ENCODE measurements around the gene ERBB2.

The ERBB2 gene

DNA sequence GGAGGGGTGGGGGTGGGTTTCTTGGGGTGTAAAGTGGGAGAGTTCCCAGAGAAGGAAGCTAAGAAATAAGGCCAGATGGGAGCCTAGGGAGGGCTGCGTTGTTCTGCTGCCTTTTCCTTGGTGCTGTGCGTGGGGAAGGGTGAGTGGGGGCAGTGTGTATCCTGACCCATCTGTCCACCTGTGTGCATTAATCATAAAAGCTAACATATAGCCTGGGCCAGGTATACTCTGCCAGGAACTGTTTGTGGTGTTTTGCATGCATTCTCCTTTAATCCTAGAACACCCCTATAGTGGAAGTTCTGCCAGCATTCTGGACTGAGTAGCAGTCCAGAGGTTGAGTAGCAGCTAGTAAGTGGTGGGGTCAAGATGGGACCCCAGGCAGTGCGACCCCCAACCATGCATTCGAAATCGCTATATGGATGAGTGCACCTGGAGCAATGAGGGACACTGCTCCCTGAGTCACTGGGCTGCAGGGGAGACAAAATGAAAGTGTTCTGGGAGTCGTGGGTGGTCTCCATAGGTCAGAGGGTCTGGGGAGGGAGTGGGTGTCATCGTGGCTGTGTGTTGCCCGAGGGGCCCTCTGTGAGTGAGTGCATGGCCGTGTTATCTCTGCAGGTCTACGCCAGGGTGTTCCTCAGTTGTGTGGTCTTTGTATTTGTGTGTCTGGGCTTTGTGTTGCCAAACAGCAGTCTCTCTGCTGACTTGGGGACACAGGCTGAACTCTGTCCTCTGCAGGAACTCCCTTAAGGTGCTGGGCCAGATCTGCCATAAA, 1.3 kb downstream of the ERBB2 start:
- no peaks in the 10 kb centered on the region for H3K36me3 ChIP-seq
- H3K27ac ChIP-seq: no peak overlapping the region
- H3K4me2 ChIP-seq: no peak overlapping the region
- H3K9me3 ChIP-seq: no peaks in the 10 kb centered on the region
- H4K20me1 ChIP-seq: no peaks in the 10 kb centered on the region
- peaks cover 31% of the 10 kb centered on the region for H3K4me1 ChIP-seq
- H3K9ac ChIP-seq: no peak overlapping the region
- TF ChIP-seq Cebpa-rat (IDR thresholded peaks at IDR 0.05): no peak
- peaks cover 39% of the 10 kb centered on the region for H3K27me3 ChIP-seq
- no peak overlapping the region for H3K4me3 ChIP-seq

DNA sequence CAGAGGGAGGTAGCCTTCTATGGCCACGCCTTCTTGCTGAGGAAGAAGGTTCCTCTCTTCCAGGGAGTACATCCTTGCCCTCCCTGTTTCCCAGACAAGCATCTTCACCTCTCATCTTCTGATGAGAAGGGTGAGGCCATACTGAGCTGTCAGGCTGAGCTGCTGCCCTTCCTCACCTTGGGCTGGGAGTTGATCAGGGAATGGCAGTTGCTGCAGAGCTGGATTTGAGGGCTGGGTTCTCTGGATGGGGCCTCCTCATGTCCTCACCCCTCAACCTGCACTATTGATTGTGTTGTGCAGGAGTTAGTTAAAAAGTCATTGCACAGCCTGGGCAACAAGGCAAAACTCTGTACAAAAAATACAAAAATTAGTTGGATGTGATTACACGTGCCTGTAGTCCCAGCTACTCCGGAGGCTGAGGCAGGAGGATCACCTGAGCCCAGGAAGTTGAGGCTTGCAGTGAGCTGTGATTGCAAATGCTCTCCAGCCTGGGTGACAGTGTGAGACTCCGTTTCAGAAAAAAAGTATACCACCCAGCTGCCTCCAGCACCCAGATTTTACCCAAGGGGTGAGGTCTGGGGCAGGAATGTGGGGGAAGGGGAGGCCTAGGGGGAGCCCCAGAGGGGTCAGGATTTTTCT, 2.0 kb downstream of the ERBB2 start:
- TF ChIP-seq Cebpa-rat (IDR thresholded peaks at IDR 0.05): no peak
- H3K27me3 ChIP-seq: peaks cover 39% of the 10 kb centered on the region
- H3K27ac ChIP-seq: no peak overlapping the region
- no peak overlapping the region for H3K4me3 ChIP-seq
- H3K36me3 ChIP-seq: no peaks in the 10 kb centered on the region
- no peaks in the 10 kb centered on the region for H3K9me3 ChIP-seq
- no peak overlapping the region for H3K9ac ChIP-seq
- H3K4me1 ChIP-seq: peaks cover 38% of the 10 kb centered on the region
- H3K4me2 ChIP-seq: no peak overlapping the region
- H4K20me1 ChIP-seq: no peaks in the 10 kb centered on the region

DNA sequence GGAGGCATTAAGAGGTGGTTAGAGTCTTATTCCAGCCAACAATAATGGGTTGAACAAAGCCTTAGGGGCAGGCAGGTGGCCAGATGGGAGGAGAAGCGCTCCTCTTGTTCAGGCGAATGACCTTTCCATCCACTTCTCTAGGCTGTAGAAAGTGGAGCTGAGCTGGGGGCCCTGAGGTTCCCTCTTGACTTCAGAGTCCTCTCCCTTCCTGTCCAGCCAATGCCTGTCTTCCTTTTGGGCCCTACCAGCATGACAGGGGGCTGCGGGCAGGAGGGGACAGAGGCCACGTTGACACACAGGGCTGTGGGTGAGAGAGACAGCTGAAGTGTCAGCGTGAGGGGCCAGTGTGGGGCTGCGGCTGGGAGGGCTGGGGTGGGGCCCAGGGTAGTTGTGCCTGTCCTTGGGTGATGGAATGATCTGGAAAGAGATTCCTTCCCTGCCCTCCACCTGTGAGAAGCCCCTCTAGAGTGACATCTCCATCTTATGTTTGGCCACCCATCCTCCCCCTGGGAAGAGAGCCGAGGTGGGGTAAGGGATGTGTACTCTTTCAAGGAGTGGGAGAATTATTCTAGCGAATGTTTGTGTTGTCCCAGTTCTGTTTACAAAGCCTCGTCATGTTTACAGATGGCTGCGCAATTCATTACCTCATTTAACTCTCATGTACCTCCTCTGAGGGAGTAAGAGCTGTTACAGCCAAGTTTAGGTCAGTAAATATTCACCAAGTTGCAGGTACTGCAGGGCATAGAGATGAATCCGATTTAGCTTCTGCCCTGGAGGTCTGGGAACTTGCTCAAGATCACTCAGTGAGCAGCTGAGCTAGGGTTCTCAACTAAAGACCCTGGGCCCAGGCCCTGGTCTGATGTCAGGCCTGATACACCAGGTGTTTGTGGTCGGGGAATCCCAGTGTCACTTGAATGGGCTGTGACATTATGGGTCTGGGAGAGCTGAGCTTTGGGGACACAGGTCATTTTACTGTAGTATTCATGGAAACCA, 3.3 kb downstream of the ERBB2 start:
- no peaks in the 10 kb centered on the region for H3K9me3 ChIP-seq
- TF ChIP-seq Cebpa-rat (IDR thresholded peaks at IDR 0.05): no peak
- H3K4me2 ChIP-seq: peak overlapping the region; percentile 92
- no peak overlapping the region for H3K9ac ChIP-seq
- H3K36me3 ChIP-seq: no peaks in the 10 kb centered on the region
- no peak overlapping the region for H3K27ac ChIP-seq
- peaks cover 51% of the 10 kb centered on the region for H3K4me1 ChIP-seq
- no peak overlapping the region for H3K4me3 ChIP-seq
- no peaks in the 10 kb centered on the region for H4K20me1 ChIP-seq
- peaks cover 39% of the 10 kb centered on the region for H3K27me3 ChIP-seq

DNA sequence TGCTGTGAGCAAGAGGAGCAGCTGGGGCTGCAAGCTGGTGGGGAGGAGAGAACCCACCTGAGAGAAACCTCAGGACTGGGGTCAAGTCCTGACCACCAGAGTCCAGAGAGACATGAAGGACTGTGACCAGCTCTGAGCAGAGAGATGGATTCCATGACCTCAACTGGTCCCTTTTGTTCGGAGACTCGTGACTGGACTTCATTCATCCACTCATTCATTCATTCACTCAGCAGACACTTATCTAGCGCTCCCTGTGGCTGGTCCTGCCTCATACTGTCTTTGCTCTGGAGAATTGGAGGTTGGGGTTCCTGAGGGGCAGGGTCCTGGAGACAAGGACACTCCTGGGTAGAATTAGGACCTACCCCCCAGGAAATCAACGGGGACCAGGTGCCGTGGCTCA, 4.0 kb downstream of the ERBB2 start:
- Histone ChIP-seq H3K9ac (no peak overlapping the region), H3K27me3 (peaks cover 32% of the 10 kb centered on the region), H3K9me3 (no peaks in the 10 kb centered on the region), H3K27ac (no peak overlapping the region), H3K4me3 (no peak overlapping the region), H4K20me1 (no peaks in the 10 kb centered on the region), H3K36me3 (no peaks in the 10 kb centered on the region), H3K4me2 (peak overlapping the region; percentile 92), H3K4me1 (peaks cover 58% of the 10 kb centered on the region)
- no peak for TF ChIP-seq Cebpa-rat (IDR thresholded peaks at IDR 0.05)

DNA sequence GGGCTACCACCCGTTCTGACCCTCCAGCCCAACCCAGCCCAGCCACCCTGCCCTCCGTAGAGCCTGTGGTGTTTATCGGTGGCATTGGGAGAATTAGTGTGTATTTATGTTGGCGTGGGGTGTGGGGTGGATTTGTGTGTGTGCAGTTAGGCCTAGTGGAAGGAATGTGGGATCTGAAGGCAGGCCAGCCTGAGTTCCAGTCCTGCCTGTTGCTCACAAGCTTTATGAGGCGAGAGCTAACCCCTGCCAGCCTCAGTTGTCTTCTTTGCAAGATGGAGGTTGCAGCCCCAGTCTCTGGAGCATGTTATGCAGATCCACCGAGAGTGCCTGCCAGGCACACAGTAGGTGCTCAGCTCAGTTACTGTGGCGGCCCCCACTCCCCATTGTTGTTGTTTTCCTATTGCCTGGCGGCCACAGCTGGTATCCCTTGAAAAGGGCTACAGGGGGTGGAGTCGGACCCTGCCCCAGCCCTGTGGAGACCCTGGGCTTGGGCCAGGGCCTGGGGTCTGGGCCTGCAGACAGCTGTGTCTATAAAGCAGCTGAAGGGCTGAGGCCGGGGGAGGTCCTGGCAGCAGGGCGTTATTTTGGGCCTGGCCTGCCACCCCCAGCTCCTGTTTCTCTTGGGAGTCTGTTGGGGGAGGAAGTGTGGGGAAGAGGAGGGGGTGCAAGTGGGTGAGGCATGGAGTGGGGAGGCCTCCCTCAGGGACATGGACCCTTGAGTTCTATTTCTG, 5.1 kb downstream of the ERBB2 start:
- no peak for TF ChIP-seq Cebpa-rat (IDR thresholded peaks at IDR 0.05)
- H3K9ac ChIP-seq: peak overlapping the region; percentile 71
- peak overlapping the region; percentile 70 for H3K27ac ChIP-seq
- H3K27me3 ChIP-seq: peaks cover 21% of the 10 kb centered on the region
- no peaks in the 10 kb centered on the region for H3K9me3 ChIP-seq
- peak overlapping the region; percentile 92 for H3K4me2 ChIP-seq
- H3K4me3 ChIP-seq: 0 out of 2 replicates have a peak overlapping the region, but pooled peaks have one; percentile 22
- no peaks in the 10 kb centered on the region for H4K20me1 ChIP-seq
- H3K36me3 ChIP-seq: no peaks in the 10 kb centered on the region
- H3K4me1 ChIP-seq: peaks cover 69% of the 10 kb centered on the region

DNA sequence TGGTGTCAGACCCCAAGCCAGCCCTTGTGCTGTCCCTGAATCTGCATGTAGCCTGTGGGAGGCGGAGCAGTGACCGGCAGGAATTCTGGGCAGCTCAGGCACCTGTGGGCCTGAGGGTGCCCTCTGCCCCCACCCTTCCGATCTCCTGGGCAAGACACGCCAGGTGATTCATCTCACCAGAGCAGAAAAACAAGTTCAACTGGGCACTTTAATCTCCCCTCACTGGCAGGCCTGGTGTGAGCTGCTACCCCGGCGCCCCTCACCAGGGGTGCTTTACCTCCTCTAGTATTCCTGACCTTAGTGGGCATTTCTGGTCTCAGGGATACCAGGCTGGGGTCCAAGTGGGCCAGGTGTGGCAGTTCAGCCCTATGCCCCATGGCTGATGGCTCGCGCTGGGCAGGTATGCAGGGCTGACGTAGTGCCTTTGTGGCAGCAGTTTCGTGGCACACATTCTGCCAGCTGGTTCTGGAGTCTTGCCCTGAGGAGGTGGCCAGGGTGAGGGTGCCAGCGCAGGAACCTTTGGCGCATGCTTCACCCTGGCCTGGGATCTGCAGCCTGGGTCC, 6.0 kb downstream of the ERBB2 start:
- H4K20me1 ChIP-seq: no peaks in the 10 kb centered on the region
- H3K27ac ChIP-seq: peak overlapping the region; percentile 70
- peaks cover 12% of the 10 kb centered on the region for H3K27me3 ChIP-seq
- H3K4me3 ChIP-seq: 0 out of 2 replicates have a peak overlapping the region, but pooled peaks have one; percentile 22
- TF ChIP-seq Cebpa-rat (IDR thresholded peaks at IDR 0.05): no peak
- H3K9ac ChIP-seq: peak overlapping the region; percentile 71
- H3K4me2 ChIP-seq: peak overlapping the region; percentile 92
- H3K9me3 ChIP-seq: no peaks in the 10 kb centered on the region
- H3K4me1 ChIP-seq: peaks cover 77% of the 10 kb centered on the region
- H3K36me3 ChIP-seq: no peaks in the 10 kb centered on the region

DNA sequence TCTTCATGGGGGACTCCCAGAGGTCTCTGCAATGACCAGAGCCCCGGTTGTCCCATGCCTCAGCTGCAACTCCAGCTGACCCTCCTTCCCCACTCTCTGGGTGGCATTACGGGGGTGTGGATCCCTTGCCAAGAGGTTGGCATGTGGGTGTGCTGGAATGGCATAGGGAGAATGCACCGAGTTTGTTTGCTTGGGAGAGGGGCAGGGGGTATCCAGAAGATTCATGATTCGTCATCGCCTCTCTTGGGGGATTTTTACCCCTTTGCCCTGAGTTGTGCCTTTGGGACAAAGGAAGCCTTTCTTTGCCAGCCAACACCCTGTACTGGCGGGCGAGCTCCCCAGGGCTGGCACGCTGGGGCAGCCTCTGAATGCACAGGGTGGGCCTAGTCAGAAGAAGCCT, 6.5 kb downstream of the ERBB2 start:
- H3K27ac ChIP-seq: peak overlapping the region; percentile 70; the same call in 1 of the 2 replicates
- TF ChIP-seq Cebpa-rat (IDR thresholded peaks at IDR 0.05): no peak
- peaks cover 83% of the 10 kb centered on the region for H3K4me1 ChIP-seq
- no peaks in the 10 kb centered on the region for H4K20me1 ChIP-seq
- H3K27me3 ChIP-seq: peaks cover 7% of the 10 kb centered on the region
- no peaks in the 10 kb centered on the region for H3K36me3 ChIP-seq
- no peak overlapping the region for H3K9ac ChIP-seq
- no peak overlapping the region for H3K4me3 ChIP-seq
- no peaks in the 10 kb centered on the region for H3K9me3 ChIP-seq
- peak overlapping the region; percentile 92 for H3K4me2 ChIP-seq

DNA sequence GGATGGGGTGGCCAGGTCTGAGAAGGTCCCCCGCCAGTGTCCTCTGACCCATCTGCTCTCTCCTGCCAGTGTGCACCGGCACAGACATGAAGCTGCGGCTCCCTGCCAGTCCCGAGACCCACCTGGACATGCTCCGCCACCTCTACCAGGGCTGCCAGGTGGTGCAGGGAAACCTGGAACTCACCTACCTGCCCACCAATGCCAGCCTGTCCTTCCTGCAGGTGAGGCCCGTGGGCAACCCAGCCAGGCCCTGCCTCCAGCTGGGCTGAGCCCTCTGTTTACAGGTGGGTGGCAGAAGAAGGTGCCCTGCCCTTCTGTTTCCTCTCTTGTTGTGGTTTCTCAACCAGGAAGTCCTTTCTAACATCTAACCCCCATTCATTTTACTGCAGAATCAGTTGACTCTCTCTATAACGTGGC, 7.1 kb downstream of the ERBB2 start:
- Histone ChIP-seq H3K4me3 (no peak overlapping the region), H3K36me3 (no peaks in the 10 kb centered on the region), H3K9ac (no peak overlapping the region; the same call in 1 of the 2 replicates), H3K9me3 (no peaks in the 10 kb centered on the region), H3K27me3 (peaks cover 2% of the 10 kb centered on the region; the same call in 1 of the 2 replicates), H3K27ac (no peak overlapping the region), H4K20me1 (no peaks in the 10 kb centered on the region), H3K4me2 (peak overlapping the region; percentile 92), H3K4me1 (peaks cover 88% of the 10 kb centered on the region)
- no peak for TF ChIP-seq Cebpa-rat (IDR thresholded peaks at IDR 0.05)

Measured in BLaER1 (cell line).